SK-N-MC (cell line): ENCODE measurements around the gene SIGLECL1.

Experiments used
- EZH2 ChIP-seq: fragments of 200-600 bp; sonication (generic); IDR thresholded peaks from one replicate; pipeline ENCODE4 v1.6.1; 2017; ENCODE audit warnings: antibody characterized with exemption
- FOXP2 ChIP-seq: optimal IDR thresholded peaks from 2 replicates; pipeline ENCODE3; 2011; ENCODE audit warnings: mild to moderate bottlenecking, moderate library complexity; ENCODE audit not compliant: insufficient read depth; ENCODE audit errors: extremely low read length, control extremely low read depth
- POLR2AphosphoS5 ChIP-seq: IDR thresholded peaks from 2 replicates; pipeline ENCODE4 v1.6.1; 2012; ENCODE audit warnings: mild to moderate bottlenecking, low read depth, low read length, borderline replicate concordance

DNA sequence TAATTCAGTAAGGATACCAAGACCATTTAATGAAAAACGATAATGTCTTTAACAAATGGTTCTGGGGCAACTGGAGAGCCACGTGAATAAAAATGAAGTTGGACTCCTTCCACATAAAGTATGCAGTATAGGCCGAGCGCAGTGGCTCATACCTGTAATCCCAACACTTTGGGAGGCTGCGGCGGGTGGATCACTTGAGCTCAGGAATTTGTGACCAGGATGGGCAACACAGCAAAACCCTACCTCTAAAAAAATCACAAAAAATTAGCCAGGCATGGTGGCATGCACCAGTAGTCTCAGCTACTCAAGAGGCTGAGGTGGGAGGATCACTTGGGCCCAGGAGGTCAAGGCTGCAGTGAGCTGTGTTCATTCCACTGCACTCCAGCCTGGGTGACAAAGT, 46.6 kb upstream of the SIGLECL1 start:
- TF ChIP-seq POLR2AphosphoS5 (no peak), EZH2 (no peak), FOXP2 (no peak)
